Mesodermal cell (in vitro differentiated cells): ENCODE results near the gene BEST2.

Experiments
- H3K27ac ChIP-seq: 2 replicates; pipeline ENCODE4 v1.7.0; 2013; ENCODE audit warnings: mild to moderate bottlenecking, low read depth, low read length, moderate library complexity; ENCODE audit not compliant: severe bottlenecking
- H3K36me3 ChIP-seq: 2 replicates; pipeline ENCODE4 v1.7.1; 2013; ENCODE audit warnings: mild to moderate bottlenecking, low read length, moderate library complexity; ENCODE audit not compliant: control insufficient read depth, insufficient read depth
- H3K4me1 ChIP-seq: one replicate; pipeline ENCODE4 v1.7.1; 2013; ENCODE audit warnings: mild to moderate bottlenecking, low read length; ENCODE audit not compliant: insufficient read depth, control insufficient read depth, poor library complexity, severe bottlenecking
- H3K4me3 ChIP-seq: 2 replicates; pipeline ENCODE4 v1.7.0; 2013; ENCODE audit warnings: low read length, control low read depth, mild to moderate bottlenecking; ENCODE audit not compliant: insufficient read depth, poor library complexity, severe bottlenecking; ENCODE audit errors: extremely low read depth
- H3K9me3 ChIP-seq: 2 replicates; pipeline ENCODE4 v1.7.1; 2013; ENCODE audit warnings: mild to moderate bottlenecking, low read length, moderate library complexity; ENCODE audit not compliant: control insufficient read depth
- WGBS, 2 experiments: methylation state at CpG; one replicate each; pipeline ENCODE4 v1.1.5; 2013; ENCODE audit warnings: missing lambda C conversion rate in 2 of 2; ENCODE audit not compliant: insufficient coverage in 2 of 2; 5-methylcytosine and 5-hydroxymethylcytosine counted together

Gene BEST2

DNA sequence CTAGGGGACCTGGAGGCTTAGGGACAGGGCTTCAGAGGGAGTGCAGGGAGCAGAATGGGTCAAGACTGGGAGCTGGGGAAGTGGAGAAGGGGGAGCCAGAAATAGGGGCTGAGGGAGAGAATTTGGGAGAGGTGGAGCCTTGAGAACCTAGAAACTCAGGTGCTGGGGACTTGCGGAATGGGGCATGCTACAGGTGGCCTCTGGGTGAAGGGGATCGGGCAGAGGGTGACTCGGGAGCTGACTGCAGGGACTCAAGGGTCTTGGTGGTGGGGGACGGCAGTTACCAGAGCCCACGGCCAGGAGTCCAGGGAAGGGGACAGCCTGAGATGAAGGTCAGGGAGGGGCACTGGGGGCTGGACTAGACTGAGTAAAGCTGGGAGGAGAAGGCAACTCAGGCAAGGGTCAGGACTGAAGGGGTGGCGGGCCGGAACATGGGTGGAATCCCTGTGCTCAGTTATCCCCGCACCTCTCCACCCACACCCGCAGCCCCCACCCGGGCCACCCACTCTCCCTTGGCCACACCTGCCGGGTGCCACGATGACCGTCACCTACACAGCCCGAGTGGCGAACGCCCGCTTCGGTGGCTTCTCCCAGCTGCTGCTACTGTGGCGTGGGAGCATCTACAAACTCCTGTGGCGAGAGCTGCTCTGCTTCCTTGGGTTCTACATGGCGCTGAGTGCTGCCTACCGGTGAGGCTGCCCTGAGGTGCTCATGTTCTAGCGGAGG, 628 bp downstream of the BEST2 start:
- Histone ChIP-seq H3K4me1 (no peaks in the 10 kb centered on the region), H3K27ac (no peak overlapping the region), H3K4me3 (no peak overlapping the region), H3K9me3 (peaks cover 3% of the 10 kb centered on the region), H3K36me3 (peaks cover 15% of the 10 kb centered on the region)
- 65 to 70% methylated on average over 10 to 21 of the region's 23 CpGs for WGBS, 2 experiments

DNA sequence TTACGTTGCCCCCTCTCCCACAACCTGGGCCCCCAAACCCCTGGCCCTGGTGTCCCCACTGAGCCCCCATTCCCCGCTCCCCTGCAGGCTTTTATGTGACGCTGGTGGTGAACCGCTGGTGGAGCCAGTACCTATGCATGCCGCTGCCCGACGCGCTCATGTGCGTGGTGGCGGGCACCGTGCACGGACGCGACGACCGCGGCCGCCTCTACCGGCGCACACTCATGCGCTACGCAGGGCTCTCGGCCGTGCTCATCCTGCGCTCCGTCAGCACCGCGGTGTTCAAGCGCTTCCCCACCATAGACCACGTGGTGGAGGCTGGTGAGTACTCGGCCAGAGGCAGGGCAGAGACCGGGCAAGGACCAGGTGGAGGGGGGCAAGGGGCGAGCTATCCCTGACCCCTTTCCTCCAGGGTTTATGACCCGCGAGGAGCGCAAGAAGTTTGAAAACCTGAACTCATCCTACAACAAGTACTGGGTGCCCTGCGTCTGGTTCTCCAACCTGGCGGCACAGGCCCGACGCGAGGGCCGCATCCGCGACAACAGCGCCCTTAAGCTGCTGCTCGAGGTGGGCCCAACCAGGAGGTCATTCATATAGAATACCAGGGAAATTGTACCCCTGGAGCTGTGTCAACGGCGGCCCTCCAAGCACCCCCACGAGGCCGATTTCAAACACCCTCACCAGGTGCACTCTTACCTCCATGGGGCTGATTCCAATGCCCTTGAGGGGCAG, 3.0 kb downstream of the BEST2 start:
- WGBS, 2 experiments, result 91 to 94% methylated on average over 22 to 50 of the region's 50 CpGs
- no peak overlapping the region for H3K4me3 ChIP-seq
- no peaks in the 10 kb centered on the region for H3K36me3 ChIP-seq

DNA sequence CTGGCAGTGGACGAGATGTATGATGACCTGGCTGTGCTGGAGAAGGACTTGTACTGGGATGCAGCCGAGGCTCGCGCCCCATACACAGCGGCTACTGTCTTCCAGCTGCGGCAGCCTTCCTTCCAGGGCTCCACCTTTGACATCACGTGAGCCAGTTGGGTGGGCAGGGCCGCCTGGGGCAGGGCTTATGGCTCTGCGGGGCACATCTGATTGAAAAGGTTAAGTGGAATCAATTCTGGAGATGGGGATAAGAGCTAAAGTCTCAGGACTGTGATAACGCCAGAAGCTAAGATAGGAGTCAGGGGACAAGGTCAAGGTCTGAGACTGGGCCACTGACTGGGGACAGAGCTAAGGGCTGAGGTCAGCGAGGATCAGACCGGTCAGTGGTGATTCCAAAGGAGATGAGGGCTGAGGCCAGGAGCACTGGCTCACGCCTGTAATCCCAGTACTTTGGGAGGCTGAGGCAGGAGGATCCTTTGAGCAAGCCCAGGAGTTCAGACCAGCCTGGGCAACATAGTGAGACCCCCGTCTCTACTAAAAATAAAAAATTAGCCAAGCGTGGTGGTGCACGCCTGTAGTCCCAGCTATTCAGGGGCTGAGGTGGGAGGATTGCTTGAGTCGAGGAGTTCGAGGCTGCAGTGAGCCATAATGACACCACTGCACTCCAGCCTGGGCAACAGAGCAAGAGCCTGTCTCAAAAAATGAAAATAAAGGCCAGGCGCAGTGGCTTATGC, 4.7 kb downstream of the BEST2 start:
- no peaks in the 10 kb centered on the region for H3K4me1 ChIP-seq
- no peaks in the 10 kb centered on the region for H3K9me3 ChIP-seq
- no peak overlapping the region for H3K27ac ChIP-seq
- H3K4me3 ChIP-seq, result no peak overlapping the region
- 92 to 94% methylated on average over 17 to 19 of the region's 19 CpGs for WGBS, 2 experiments
- no peaks in the 10 kb centered on the region for H3K36me3 ChIP-seq

More for the DNA sequence above, 3.0 kb downstream of the BEST2 start:
- Histone ChIP-seq H3K27ac (no peak overlapping the region), H3K9me3 (no peaks in the 10 kb centered on the region), H3K4me1 (no peaks in the 10 kb centered on the region)

DNA sequence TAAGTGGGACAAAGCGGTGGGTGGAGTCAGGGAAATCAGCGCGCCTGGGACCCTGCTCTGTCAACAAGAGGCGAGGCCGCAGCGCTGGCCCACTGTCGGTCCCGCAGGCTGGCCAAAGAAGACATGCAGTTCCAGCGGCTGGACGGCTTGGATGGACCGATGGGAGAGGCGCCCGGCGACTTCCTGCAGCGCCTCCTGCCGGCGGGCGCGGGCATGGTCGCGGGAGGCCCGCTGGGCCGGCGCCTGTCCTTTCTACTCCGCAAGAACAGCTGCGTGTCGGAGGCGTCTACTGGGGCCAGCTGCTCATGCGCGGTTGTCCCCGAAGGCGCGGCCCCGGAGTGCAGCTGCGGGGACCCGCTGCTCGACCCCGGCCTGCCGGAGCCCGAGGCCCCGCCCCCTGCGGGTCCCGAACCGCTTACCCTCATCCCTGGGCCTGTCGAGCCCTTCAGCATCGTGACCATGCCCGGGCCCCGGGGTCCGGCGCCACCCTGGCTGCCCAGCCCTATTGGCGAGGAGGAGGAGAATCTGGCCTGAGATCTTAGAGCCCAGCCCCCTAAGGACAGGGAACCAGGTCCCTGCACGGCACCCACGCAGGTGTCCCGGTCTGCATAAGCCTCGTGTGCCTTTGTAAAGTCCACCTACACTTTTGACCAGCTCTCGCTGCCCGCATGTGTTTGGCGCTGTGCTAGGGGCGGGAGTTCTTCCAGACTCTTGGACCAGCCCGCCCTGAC, 6.1 kb downstream of the BEST2 start:
- 13 to 14% methylated on average over 44 to 50 of the region's 60 CpGs for WGBS, 2 experiments
- H3K9me3 ChIP-seq, result no peaks in the 10 kb centered on the region
- H3K4me3 ChIP-seq, result peak overlapping the region; percentile 25
- H3K4me1 ChIP-seq, result no peaks in the 10 kb centered on the region
- no peaks in the 10 kb centered on the region for H3K36me3 ChIP-seq
- H3K27ac ChIP-seq, result no peak overlapping the region

DNA sequence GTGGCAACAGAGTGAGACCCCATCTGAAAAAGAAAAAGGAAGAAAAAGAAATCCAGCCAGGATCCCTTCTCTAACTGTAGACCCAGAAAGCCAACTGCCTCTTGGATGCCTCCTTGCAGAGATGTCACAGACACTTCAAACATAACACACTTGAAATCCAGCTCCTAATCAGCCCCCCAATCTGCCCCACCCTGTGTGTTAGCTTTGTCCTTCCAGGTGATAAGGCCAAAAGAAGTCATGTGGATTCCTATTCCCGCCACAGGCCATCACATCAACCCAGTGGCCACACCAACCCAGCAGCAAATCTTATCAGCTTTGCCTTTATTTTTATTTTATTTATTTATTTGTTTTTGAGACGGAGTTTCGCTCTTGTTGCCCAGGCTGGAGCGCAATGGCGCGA, 8.1 kb downstream of the BEST2 start:
- Histone ChIP-seq H3K4me1 (no peaks in the 10 kb centered on the region), H3K9me3 (no peaks in the 10 kb centered on the region), H3K36me3 (peaks cover 4% of the 10 kb centered on the region), H3K27ac (no peak overlapping the region), H3K4me3 (no peak overlapping the region)
- no CpG with 5 or more reads among the region's 6 CpGs for WGBS, 2 experiments

DNA sequence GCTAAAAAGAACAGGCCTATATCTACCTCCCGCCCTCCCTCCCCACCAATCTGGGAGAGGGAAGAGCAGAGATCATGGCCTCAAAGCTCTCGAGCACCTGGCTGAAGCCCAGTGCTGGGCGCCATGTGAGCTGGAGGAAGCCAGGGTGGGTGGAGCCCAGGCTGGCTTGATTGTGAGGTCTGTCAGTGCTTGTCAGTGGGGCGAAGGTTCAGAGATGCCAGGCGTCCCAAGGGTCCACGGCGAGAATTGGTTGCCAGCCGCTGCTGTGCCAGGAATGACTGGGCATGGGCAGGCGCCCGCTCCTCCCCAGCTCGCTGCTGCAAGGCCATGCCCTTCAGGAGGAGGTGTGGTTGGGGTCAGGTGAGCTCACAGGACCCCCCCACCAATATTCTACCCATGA, 11.5 kb downstream of the BEST2 start:
- Histone ChIP-seq H3K4me3 (no peak overlapping the region), H3K27ac (no peak overlapping the region), H3K4me1 (no peaks in the 10 kb centered on the region), H3K9me3 (no peaks in the 10 kb centered on the region), H3K36me3 (peaks cover 4% of the 10 kb centered on the region)
- WGBS, 2 experiments, result 96 to 100% methylated on average over 4 to 9 of the region's 11 CpGs

DNA sequence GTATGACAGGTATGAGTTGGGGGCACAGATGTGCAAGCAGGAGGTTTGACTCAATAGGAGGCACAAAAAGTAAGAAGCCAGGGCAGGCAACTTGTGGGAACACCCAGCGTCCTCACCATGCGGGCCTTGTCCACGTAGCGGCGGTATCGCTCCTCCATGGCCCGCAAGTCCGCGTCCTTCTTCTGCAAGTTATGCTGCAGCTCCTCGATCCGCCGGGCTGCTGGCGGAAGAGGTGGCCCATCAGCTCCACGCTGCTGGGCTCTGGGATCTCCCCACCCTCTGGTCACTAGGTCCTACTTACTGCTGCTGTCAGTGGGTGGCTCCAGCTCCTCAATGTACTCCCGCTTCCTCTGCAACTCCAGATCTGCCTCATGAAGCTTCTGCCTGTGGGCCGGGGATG, 13.1 kb downstream of the BEST2 start:
- Histone ChIP-seq H3K4me3 (no peak overlapping the region), H3K27ac (no peak overlapping the region), H3K36me3 (peaks cover 4% of the 10 kb centered on the region), H3K9me3 (no peaks in the 10 kb centered on the region), H3K4me1 (no peaks in the 10 kb centered on the region)
- WGBS, 2 experiments, result 97 to 99% methylated on average over 16 of the region's 16 CpGs

DNA sequence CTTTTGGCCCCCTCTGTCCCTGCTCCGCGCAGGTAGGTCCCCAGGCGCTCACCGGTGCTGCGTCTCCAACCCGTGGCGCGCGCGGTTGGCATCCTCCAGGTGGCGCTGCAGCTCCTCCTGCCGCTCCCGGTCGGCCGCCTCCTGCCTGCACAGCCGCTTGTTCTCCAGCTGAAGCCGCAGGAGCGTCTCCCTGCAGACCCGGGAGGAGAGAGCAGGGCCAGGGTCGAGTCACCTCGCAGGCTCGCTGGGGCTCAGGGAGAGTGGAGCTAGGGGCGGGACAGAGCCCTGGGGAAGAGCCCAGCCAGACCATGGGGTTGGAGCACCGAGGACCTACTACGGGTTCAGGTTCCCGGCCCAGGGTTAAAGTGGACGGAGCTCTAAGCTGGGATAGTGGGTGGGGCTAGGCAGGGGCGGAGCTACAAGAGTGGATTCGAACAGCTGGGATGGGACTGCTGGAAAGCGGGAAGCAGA, 14.5 kb downstream of the BEST2 start:
- Histone ChIP-seq H3K36me3 (peaks cover 4% of the 10 kb centered on the region), H3K27ac (peak overlapping the region; percentile 57), H3K4me3 (peak overlapping the region; percentile 37)

DNA sequence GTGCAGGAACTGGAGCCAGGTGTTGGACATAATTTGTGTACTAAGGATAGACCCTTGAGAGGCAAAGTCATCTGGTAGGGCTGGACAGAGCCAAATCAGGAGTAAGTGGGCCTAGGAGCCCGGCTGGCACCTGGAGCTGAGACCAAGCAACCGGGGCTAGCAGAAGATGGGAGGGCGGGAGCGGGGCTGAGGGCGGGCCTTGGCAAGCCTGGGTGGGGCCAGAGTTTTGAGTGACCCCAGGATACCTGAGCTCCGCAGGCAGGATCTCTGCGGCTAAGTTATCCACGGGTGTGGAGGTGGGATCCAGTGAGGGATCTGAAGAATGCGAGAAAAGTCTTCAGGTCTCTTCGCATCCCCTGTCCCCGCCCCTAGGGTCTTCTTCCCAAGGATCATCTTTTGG, 15.6 kb downstream of the BEST2 start:
- Histone ChIP-seq H3K36me3 (peaks cover 4% of the 10 kb centered on the region), H3K9me3 (no peaks in the 10 kb centered on the region), H3K4me3 (no peak overlapping the region), H3K4me1 (no peaks in the 10 kb centered on the region), H3K27ac (no peak overlapping the region)
- WGBS, 2 experiments, result 88 to 90% methylated on average over 9 to 11 of the region's 11 CpGs

More for the DNA sequence above, 14.5 kb downstream of the BEST2 start:
- no peaks in the 10 kb centered on the region for H3K4me1 ChIP-seq
- WGBS, 2 experiments, result 5 to 6% methylated on average over 21 to 30 of the region's 30 CpGs
- no peaks in the 10 kb centered on the region for H3K9me3 ChIP-seq

DNA sequence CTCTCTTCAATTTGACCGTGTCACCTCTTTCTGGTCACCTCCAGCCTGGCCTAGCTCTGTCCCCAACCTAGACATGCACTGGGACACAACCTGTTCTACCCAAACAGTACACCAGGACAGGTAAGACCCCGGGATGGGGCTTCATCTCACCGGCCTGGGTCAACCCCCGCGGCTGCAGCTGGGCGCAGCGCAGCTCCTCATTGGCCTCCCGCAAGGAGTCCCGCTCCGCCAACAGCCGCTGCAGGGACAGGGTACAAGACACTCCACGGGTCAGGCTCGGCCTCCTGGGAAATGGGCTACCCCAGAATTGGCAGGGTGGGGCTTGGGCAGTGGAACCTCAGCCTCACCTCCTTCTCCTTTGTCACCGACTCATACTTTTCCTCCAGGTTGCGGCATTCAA, 16.1 kb downstream of the BEST2 start:
- no peaks in the 10 kb centered on the region for H3K9me3 ChIP-seq
- WGBS, 2 experiments, result 94 to 98% methylated on average over 10 to 13 of the region's 15 CpGs

More for the DNA sequence above, 16.1 kb downstream of the BEST2 start:
- Histone ChIP-seq H3K27ac (no peak overlapping the region), H3K4me1 (peaks cover 4% of the 10 kb centered on the region), H3K4me3 (no peak overlapping the region), H3K36me3 (peaks cover 4% of the 10 kb centered on the region)
